ENCODE data around the gene PRR16.

The PRR16 gene

DNA sequence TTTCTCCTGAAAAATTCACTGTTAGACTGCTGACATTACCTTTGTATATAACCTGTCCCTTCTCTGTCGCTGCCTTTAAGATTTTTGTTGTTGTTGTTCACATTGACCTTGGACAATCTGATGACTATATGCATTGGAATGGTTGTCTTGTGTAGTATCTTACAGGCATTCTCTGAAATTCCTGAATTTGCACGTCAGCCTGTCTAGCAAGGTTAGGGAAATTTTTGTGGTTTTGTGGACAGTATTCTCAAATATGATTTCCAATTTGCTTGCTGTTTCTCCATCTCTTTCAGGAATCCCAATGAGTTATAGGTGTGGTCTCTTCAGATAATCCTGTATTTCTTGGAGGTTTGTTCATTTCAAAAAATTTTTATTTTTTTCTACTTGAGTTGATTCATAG is 140.8 kb downstream of the PRR16 start:
- Histone ChIP-seq H3K18ac (ENCODE audit: low read length) (no peak overlapping the region), H2BK120ac (ENCODE audit: low read depth, low read length) (no peak overlapping the region), H3K4me1 (ENCODE audit: control insufficient read depth, low read depth, low read length) (no peaks in the 10 kb centered on the region), H4K8ac (ENCODE audit: low read depth, low read length) (no peak overlapping the region), H3K27me3 (ENCODE audit: insufficient read depth, low read length, poor library complexity) (no peaks in the 10 kb centered on the region), H3K27ac (ENCODE audit: low read depth, low read length) (no peak overlapping the region), H3K4me3 (ENCODE audit: low read length) (no peak overlapping the region), H3K9ac (ENCODE audit: low read length) (no peak overlapping the region), H2AK5ac (ENCODE audit: low read length) (no peak overlapping the region), H3K4me2 (ENCODE audit: low read length) (no peak overlapping the region), H2BK15ac (replicated peaks; ENCODE audit: low read depth) (no peak overlapping the region), H3K23ac (ENCODE audit: low read length) (no peak overlapping the region), H3K79me2 (ENCODE audit: control insufficient read depth, insufficient read depth, low read length) (no peaks in the 10 kb centered on the region), H3K4ac (ENCODE audit: low read depth, low read length) (no peak overlapping the region), H3K79me1 (ENCODE audit: low read length) (no peaks in the 10 kb centered on the region), H3K36me3 (ENCODE audit: control insufficient read depth, insufficient read depth, low read length) (no peaks in the 10 kb centered on the region), H2BK5ac (ENCODE audit: low read length) (no peak overlapping the region), H3K56ac (ENCODE audit: low read length) (no peak overlapping the region), H4K5ac (ENCODE audit: low read length) (no peak overlapping the region)
- no peak for DNase-seq
- no CpG with 5 or more reads among the region's 2 CpGs for WGBS (ENCODE audit: extremely low coverage, insufficient coverage, low lambda C conversion rate)

DNA sequence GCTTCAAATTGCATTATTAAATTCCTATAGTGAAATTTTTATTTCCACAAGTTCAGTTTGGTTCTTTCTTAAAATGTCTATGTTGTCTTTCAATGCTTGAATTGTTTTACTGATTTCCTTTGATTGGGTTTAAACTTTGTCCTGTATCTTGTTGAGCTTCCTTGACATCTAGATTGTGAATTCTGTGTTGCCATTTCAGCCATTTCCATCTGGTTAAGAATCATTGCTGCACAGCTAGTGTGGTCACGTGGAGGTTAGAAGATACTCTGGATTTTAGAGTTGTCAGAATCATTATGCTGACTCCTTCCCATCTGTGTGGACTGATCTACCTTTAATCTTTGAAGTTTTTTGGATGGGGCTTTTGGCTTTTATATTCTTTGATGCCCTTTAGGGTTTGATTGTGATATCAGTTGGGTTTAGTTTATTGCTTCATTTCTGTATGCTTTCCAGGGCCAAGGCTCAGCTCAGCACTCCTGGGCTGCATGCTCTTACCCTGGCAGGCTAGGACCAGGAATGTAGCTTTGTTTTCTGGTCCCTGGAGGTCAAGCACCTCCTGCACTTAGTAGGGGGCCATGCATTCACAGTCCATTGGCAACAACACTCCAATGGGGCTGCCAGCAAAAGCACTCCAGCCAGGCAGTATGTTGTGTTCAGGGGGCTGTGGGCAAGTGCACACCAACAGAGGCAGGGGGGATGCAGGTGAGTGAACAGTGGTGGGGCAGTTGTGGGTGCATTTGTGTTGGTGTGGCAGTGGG is 141.4 kb downstream of the PRR16 start:
- no CpG with 5 or more reads among the region's 1 CpG for WGBS (ENCODE audit: extremely low coverage, insufficient coverage, low lambda C conversion rate)
- H3K27ac ChIP-seq (ENCODE audit: low read depth, low read length) = no peak overlapping the region
- H3K27me3 ChIP-seq (ENCODE audit: insufficient read depth, low read length, poor library complexity) = no peaks in the 10 kb centered on the region
- H2AK5ac ChIP-seq (ENCODE audit: low read length) = no peak overlapping the region
- H3K79me1 ChIP-seq (ENCODE audit: low read length) = no peaks in the 10 kb centered on the region
- no peak overlapping the region for H3K4me3 ChIP-seq (ENCODE audit: low read length)
- H2BK15ac ChIP-seq (replicated peaks; ENCODE audit: low read depth) = no peak overlapping the region
- H3K18ac ChIP-seq (ENCODE audit: low read length) = no peak overlapping the region
- no peak overlapping the region for H3K4ac ChIP-seq (ENCODE audit: low read depth, low read length)
- H2BK120ac ChIP-seq (ENCODE audit: low read depth, low read length) = no peak overlapping the region
- H3K56ac ChIP-seq (ENCODE audit: low read length) = no peak overlapping the region
- DNase-seq = no peak
- no peak overlapping the region for H4K5ac ChIP-seq (ENCODE audit: low read length)
- H3K4me2 ChIP-seq (ENCODE audit: low read length) = no peak overlapping the region
- no peaks in the 10 kb centered on the region for H3K36me3 ChIP-seq (ENCODE audit: control insufficient read depth, insufficient read depth, low read length)
- H2BK5ac ChIP-seq (ENCODE audit: low read length) = no peak overlapping the region
- no peak overlapping the region for H3K9ac ChIP-seq (ENCODE audit: low read length)
- no peaks in the 10 kb centered on the region for H3K79me2 ChIP-seq (ENCODE audit: control insufficient read depth, insufficient read depth, low read length)
- no peak overlapping the region for H4K8ac ChIP-seq (ENCODE audit: low read depth, low read length)
- H3K23ac ChIP-seq (ENCODE audit: low read length) = no peak overlapping the region
- no peaks in the 10 kb centered on the region for H3K4me1 ChIP-seq (ENCODE audit: control insufficient read depth, low read depth, low read length)

DNA sequence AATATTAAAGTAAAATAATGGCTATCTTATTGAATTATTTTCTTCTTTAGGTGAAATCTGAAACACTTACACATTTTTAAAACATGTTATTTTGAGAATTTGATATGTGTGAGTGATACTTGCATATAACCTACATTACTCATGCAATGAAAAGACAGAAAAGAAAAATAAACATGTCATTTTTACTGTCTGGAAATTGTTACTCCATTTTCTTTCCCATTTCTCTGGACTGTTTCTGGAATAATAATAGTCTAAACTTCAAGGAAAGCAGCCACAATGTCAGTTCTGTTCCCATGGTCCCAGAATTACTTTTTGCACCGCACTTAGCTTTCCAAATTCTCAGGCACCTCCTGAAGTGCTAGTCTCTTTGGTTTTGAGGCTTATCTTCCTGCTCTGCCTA is 145.5 kb downstream of the PRR16 start:
- no peak overlapping the region for H2BK5ac ChIP-seq (ENCODE audit: low read length)
- WGBS (ENCODE audit: extremely low coverage, insufficient coverage, low lambda C conversion rate) = no CpG with 5 or more reads among the region's 1 CpG
- DNase-seq = no peak
- no peak overlapping the region for H2BK15ac ChIP-seq (replicated peaks; ENCODE audit: low read depth)
- H2AK5ac ChIP-seq (ENCODE audit: low read length) = no peak overlapping the region
- no peaks in the 10 kb centered on the region for H3K79me1 ChIP-seq (ENCODE audit: low read length)
- H3K9ac ChIP-seq (ENCODE audit: low read length) = no peak overlapping the region
- no peak overlapping the region for H3K4me2 ChIP-seq (ENCODE audit: low read length)
- no peaks in the 10 kb centered on the region for H3K4me1 ChIP-seq (ENCODE audit: control insufficient read depth, low read depth, low read length)
- H3K79me2 ChIP-seq (ENCODE audit: control insufficient read depth, insufficient read depth, low read length) = no peaks in the 10 kb centered on the region
- no peak overlapping the region for H3K23ac ChIP-seq (ENCODE audit: low read length)
- H3K4me3 ChIP-seq (ENCODE audit: low read length) = no peak overlapping the region
- no peak overlapping the region for H4K8ac ChIP-seq (ENCODE audit: low read depth, low read length)
- no peak overlapping the region for H4K5ac ChIP-seq (ENCODE audit: low read length)
- H2BK120ac ChIP-seq (ENCODE audit: low read depth, low read length) = no peak overlapping the region
- H3K56ac ChIP-seq (ENCODE audit: low read length) = no peak overlapping the region
- no peaks in the 10 kb centered on the region for H3K27me3 ChIP-seq (ENCODE audit: insufficient read depth, low read length, poor library complexity)
- no peak overlapping the region for H3K18ac ChIP-seq (ENCODE audit: low read length)
- H3K4ac ChIP-seq (ENCODE audit: low read depth, low read length) = no peak overlapping the region
- H3K36me3 ChIP-seq (ENCODE audit: control insufficient read depth, insufficient read depth, low read length) = no peaks in the 10 kb centered on the region
- no peak overlapping the region for H3K27ac ChIP-seq (ENCODE audit: low read depth, low read length)

DNA sequence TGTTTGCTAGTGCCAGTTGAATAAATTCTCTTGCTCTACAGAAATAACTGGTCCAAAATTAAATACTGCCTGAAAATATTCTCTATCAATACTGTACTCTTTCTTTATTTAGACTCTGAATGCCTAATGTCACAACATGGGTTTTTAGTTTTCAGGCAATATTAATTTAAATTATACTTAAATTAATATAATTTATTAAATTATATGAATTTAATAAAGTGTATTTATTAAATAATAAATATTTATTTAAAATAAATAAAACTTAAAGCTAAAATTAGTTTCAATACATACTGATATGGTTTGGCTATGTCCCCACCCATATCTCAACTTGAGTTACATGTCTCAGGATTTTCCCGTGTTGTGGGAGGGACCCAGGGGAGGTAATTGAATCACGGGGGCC is 146.0 kb downstream of the PRR16 start:
- no peak overlapping the region for H3K4me2 ChIP-seq (ENCODE audit: low read length)
- no CpG with 5 or more reads among the region's 2 CpGs for WGBS (ENCODE audit: extremely low coverage, insufficient coverage, low lambda C conversion rate)
- H3K79me2 ChIP-seq (ENCODE audit: control insufficient read depth, insufficient read depth, low read length) = no peaks in the 10 kb centered on the region

DNA sequence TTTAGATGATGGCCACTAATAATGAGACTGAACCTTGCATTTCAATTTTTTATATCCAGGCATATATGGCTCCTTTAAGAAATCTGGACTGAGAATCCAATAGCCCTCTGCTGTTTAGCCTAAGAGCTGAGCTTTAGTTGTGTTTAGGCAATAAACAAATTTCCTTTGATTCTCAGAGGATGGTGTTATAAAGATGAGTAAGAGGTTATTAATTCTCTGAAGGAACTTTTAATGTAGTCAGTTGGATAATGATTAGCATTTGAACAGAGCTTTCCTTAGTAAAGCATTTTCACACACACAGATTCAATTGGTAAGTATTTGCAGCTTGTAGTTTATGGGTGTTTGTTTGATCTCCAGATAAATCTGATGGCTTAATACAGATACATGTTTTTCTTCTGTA is 149.6 kb downstream of the PRR16 start:
- Histone ChIP-seq H4K5ac (ENCODE audit: low read length) (no peak overlapping the region), H2BK5ac (ENCODE audit: low read length) (no peak overlapping the region), H3K4me1 (ENCODE audit: control insufficient read depth, low read depth, low read length) (no peaks in the 10 kb centered on the region), H3K56ac (ENCODE audit: low read length) (no peak overlapping the region), H3K4me2 (ENCODE audit: low read length) (no peak overlapping the region), H4K8ac (ENCODE audit: low read depth, low read length) (no peak overlapping the region), H3K4me3 (ENCODE audit: low read length) (no peak overlapping the region), H2BK15ac (replicated peaks; ENCODE audit: low read depth) (no peak overlapping the region), H3K4ac (ENCODE audit: low read depth, low read length) (no peak overlapping the region), H3K36me3 (ENCODE audit: control insufficient read depth, insufficient read depth, low read length) (no peaks in the 10 kb centered on the region), H3K9ac (ENCODE audit: low read length) (no peak overlapping the region), H3K18ac (ENCODE audit: low read length) (no peak overlapping the region), H3K23ac (ENCODE audit: low read length) (no peak overlapping the region), H2AK5ac (ENCODE audit: low read length) (no peak overlapping the region), H3K79me2 (ENCODE audit: control insufficient read depth, insufficient read depth, low read length) (no peaks in the 10 kb centered on the region), H3K79me1 (ENCODE audit: low read length) (no peaks in the 10 kb centered on the region), H3K27me3 (ENCODE audit: insufficient read depth, low read length, poor library complexity) (no peaks in the 10 kb centered on the region), H3K27ac (ENCODE audit: low read depth, low read length) (no peak overlapping the region), H2BK120ac (ENCODE audit: low read depth, low read length) (no peak overlapping the region)
- no peak for DNase-seq

More for the DNA sequence above, 146.0 kb downstream of the PRR16 start:
- Histone ChIP-seq H3K79me1 (ENCODE audit: low read length) (no peaks in the 10 kb centered on the region), H2BK120ac (ENCODE audit: low read depth, low read length) (no peak overlapping the region), H3K4ac (ENCODE audit: low read depth, low read length) (no peak overlapping the region), H3K4me3 (ENCODE audit: low read length) (no peak overlapping the region), H2AK5ac (ENCODE audit: low read length) (no peak overlapping the region), H3K27me3 (ENCODE audit: insufficient read depth, low read length, poor library complexity) (no peaks in the 10 kb centered on the region), H3K23ac (ENCODE audit: low read length) (no peak overlapping the region), H3K4me1 (ENCODE audit: control insufficient read depth, low read depth, low read length) (no peaks in the 10 kb centered on the region), H3K18ac (ENCODE audit: low read length) (no peak overlapping the region), H3K9ac (ENCODE audit: low read length) (no peak overlapping the region), H3K56ac (ENCODE audit: low read length) (no peak overlapping the region), H3K36me3 (ENCODE audit: control insufficient read depth, insufficient read depth, low read length) (no peaks in the 10 kb centered on the region), H3K27ac (ENCODE audit: low read depth, low read length) (no peak overlapping the region), H4K5ac (ENCODE audit: low read length) (no peak overlapping the region), H2BK15ac (replicated peaks; ENCODE audit: low read depth) (no peak overlapping the region), H2BK5ac (ENCODE audit: low read length) (no peak overlapping the region), H4K8ac (ENCODE audit: low read depth, low read length) (peak overlapping the region; percentile 76)
- DNase-seq = no peak

DNA sequence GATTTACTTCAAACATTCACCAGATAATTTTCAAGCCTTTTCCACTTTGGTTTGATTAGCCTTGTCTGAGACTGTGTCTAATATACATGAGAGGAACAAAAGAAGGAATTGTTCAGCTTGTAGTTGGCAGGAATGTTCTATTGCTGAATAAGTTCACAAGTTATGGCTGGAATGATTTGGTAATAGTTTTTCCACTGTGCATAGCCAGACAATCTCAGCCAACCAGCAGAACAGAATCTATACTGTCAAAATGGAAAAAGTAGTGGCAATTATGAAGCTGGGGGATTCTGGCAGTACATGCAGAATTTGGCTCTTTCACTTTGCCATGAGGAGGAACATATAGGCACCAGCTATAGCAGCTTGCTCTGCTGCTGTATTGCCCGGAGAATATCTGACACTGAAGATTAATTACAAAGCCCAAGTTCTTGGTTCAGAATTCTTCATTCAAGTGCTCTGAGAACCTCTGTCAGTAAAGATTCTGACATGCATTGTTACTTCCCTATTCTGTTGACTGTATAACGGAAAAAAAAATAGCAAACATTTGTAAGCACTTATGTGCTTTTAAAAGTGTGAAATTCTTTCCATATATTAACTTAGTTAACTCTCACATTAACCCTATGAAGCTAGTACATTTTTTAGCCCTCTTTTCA is 150.6 kb downstream of the PRR16 start:
- H3K18ac ChIP-seq (ENCODE audit: low read length) = no peak overlapping the region
- no peak overlapping the region for H3K23ac ChIP-seq (ENCODE audit: low read length)
- no peak overlapping the region for H2BK5ac ChIP-seq (ENCODE audit: low read length)
- no peak overlapping the region for H2BK15ac ChIP-seq (replicated peaks; ENCODE audit: low read depth)
- no peaks in the 10 kb centered on the region for H3K4me1 ChIP-seq (ENCODE audit: control insufficient read depth, low read depth, low read length)
- no peaks in the 10 kb centered on the region for H3K79me1 ChIP-seq (ENCODE audit: low read length)
- no CpG with 5 or more reads among the region's 2 CpGs for WGBS (ENCODE audit: extremely low coverage, insufficient coverage, low lambda C conversion rate)
- H3K27ac ChIP-seq (ENCODE audit: low read depth, low read length) = no peak overlapping the region
- H4K5ac ChIP-seq (ENCODE audit: low read length) = no peak overlapping the region
- H2BK120ac ChIP-seq (ENCODE audit: low read depth, low read length) = no peak overlapping the region
- no peak overlapping the region for H3K4me3 ChIP-seq (ENCODE audit: low read length)
- no peak for DNase-seq
- no peak overlapping the region for H3K56ac ChIP-seq (ENCODE audit: low read length)
- no peaks in the 10 kb centered on the region for H3K79me2 ChIP-seq (ENCODE audit: control insufficient read depth, insufficient read depth, low read length)
- no peak overlapping the region for H2AK5ac ChIP-seq (ENCODE audit: low read length)
- H4K8ac ChIP-seq (ENCODE audit: low read depth, low read length) = no peak overlapping the region
- no peaks in the 10 kb centered on the region for H3K27me3 ChIP-seq (ENCODE audit: insufficient read depth, low read length, poor library complexity)
- no peak overlapping the region for H3K4me2 ChIP-seq (ENCODE audit: low read length)
- H3K36me3 ChIP-seq (ENCODE audit: control insufficient read depth, insufficient read depth, low read length) = no peaks in the 10 kb centered on the region
- no peak overlapping the region for H3K9ac ChIP-seq (ENCODE audit: low read length)
- no peak overlapping the region for H3K4ac ChIP-seq (ENCODE audit: low read depth, low read length)

Measured in mesendoderm (in vitro differentiated cells).